HG02642 (cell line): ENCODE measurements around the gene TNXB.
"Not testable (repeated sequence)": the region's sequence is repeated elsewhere in the genome, so short reads cannot be mapped to it uniquely, and the experiment has no call there.

Experiments used
- ATAC-seq: cut with Tn5 transposase; IDR thresholded peaks from one replicate; pipeline ENCODE4 v1.9.1; 2021; ENCODE audit warnings: mild to moderate bottlenecking; ENCODE audit not compliant: unreplicated experiment, poor library complexity

Gene TNXB

DNA sequence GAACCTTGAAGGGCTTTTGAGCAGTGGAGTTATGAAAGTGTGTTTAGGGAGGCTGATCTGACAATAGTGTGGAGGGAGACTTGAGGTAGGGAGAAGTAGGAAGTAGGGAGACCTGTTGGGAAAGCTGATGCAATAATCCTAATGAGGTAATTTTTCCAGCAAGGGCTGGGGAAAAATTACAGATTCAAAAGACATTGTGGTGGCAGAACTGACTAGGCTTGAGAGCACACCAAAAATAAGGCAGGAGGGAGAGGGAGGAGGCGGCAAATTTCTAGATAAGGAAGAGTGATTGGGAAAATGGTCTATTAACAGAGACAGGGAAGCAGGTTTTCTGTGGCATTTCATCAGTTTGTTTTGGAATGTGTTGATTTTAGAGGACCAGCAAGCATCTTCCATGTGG lies 37.1 kb upstream of the TNXB start:
- no peak for ATAC-seq

DNA sequence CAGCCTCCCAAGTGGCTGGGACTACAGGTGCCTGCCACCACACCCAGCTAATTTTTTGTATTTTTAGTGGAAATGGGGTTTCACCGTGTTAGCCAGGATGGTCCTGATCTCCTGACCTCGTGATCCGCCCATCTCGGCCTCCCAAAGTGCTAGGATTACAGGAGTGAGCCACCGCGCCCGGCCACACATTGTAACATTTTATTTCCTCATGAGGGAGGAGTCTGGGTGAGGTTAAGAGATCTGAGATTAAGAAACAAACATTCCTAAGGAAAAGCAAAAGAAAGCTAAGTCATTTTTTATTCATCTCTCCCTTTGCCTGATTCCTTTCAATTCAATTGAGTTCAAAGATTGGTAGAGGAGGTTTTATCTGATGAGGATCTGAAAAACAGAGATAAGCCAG lies 35.1 kb upstream of the TNXB start:
- not testable (repeated sequence) for ATAC-seq

DNA sequence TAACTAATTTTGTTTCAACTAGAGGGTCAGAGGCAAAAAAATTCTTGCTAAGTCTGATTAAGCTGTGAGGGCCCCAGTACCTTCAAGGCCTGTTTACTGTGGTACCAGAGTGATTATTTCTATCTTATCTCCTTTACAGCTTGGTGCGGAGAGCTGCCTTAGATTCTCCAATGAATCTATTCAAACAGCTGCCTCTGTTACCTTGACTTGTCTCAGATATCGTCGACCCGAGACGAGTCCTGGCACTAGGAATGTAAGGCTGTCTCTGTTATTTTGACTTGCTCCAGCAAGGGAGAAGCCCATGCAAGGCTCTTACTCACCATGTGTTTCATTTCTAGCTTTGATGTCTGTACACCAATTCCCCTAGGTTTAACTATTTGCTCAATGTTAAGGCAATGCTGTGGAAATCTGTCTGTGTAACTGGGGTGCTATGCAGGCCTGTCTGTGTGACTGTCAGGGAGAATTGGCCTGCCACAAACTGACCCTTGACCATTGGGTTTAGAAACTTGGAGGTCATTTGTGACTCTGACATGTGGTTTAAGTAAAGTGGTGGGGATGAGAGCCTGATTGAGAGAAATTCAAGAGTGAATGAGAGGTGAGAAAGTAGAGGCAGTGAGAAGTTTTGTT lies 31.4 kb upstream of the TNXB start:
- no peak for ATAC-seq

DNA sequence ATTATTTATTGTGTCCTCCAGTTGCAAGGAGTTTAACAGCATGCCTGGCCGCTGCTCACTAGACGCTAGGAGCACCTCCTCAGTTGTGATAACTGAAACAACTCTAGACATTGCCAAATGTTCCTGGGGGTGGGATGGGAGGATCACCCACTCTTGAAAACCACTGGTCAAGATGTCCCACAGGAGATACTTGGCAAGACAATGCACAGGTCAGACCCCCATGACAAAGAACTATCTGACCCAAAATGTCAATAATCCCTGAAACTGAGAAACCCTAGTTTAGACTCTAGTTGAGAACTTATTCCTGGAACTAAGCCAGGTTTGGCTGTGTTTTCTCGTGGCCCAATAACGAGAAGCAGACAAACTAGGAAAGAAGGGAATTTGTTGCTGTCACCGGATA lies 30.5 kb upstream of the TNXB start:
- no peak for ATAC-seq

DNA sequence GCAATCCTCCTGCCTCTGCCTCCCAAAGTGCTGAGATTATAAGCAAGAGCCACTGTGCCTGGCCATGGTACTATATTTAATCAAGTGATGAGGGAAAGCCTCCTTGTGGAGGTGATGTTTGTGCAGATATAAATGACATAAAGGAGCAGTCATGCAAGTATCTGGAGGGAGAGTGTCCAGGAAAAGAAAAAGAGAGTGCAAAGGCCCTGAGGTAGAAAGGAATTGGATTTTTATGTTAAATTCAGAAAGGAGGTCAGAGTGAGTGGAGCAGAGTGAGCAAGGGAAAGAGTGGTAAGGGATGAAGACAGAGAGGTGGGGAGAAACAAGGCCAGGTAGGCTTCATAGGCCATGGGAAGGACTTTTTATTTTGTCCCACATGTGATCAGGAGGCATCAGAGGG lies 28.3 kb upstream of the TNXB start:
- ATAC-seq: no peak

DNA sequence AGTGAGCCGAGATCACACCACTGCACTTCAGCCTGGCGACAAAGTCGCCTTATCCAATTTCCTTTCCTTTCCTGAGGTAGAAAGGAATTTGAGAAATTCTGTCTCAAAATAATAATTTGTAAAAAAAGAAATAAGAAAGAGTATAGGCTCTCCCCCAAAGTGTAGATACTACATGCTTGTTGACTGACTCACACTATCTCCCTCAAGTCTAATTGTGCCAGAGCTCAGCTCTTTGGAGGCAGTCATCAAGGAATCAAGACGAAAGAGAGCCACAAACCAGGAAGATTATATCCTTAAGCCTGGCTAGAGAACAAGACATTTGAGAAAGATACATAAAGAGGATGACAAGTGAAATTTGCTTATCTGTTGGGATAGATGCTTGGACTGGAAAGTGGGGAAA lies 24.6 kb upstream of the TNXB start:
- no peak for ATAC-seq

DNA sequence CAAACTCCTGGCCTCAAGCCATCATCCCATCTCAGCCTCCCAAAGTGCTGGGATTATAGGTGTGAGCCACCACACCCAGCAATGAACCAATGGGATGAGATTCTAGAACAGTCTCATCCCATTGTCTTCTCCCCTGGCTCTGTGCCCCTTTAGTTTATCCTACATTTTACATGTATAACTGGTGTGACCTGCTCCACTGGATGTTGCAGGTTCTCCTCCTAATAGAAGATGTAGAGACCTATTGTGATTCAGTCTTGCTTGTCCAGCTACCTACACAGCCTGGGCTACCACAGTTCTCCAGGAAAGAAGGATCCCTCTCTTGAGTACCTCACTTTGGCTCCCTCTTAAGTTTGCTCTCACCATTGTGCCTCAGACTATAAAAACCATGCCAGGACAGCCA lies 23.0 kb upstream of the TNXB start:
- no peak for ATAC-seq

DNA sequence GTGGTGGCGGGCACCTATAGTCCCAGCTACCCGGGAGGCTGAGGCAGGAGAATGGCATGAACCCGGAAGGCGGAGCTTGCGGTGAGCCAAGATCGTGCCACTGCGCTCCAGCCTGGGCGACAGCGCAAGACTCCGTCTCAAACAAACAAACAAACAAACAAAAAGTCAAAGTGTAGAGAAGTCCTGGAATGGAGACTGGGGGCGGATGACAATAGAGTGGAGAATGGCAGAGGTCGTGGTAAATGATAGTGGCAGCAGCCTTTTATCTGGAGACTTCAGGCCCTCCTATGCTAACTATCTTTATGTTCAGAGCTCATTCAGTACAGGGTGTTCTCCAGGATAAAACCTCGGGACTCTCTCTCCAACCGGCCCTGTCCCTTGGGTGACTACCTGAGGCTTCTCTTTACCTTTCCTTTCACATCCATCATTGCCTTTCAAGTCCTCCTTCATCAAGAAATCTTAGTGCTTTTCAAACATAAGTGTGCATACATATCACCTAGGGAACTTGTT lies 22.4 kb upstream of the TNXB start:
- no peak for ATAC-seq

DNA sequence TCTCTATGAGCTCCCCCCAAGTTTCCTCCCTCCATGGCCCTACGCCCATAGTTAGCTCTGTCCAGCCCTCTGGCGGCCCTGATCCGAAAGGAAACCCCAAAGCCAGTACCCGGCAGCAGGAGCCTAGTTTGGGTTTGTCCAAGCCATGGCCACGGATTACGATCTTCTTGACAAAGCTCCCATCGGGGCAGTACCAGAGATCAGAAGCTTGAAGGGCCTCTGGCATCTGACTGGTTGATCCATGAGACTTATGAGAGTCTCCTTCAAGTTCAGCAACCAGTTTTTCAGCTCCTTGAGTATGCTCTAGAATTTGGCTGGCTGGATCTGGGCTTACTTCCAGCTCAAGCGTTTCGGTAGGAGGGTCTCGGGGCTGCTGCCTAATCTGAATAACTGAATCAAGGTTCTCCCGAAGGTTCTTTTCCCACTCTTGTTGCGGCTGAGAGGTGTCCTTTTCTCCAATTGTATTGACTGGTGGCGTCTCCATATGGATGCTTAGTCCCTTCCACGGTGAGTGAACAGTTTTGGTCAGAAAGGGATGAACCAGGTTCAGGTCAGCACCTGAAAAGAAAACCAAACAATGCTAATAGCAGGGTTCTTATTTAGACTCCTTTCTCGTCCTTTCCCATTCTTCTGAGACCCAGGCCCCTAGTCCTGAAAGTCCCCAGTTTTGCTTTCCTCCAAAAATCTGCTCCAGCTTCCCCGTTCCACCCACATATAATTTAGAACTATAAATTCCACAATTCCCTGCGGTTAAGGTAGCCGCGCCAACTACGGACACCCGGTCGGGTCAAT lies 20.4 kb upstream of the TNXB start:
- ATAC-seq: no peak

DNA sequence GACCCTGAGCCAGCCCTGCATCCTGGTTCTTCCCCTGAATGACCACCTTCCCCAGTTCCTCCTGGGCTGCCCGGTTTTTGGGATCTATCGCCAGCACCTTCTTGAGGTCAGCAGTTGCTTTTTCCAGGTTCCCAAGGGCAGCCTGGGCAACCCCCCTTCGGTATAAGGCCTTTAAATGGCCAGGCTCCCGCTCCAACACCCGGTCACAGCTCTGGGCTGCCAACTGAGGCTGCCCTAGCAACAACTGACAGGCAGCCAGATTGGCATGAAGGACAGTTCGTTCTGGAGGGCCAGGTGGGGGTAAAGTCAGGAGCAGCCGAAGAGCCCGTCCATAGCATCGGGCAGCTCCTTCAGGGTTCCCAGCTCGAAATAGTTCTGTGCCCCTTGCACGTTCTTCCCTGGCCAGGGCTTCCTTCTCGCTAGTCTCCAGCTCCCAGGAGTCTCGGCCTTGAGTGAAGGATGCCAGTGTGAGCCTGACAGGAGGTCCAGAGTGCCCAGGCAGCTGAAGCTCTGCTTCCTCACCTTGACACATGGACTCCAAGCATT lies 19.7 kb upstream of the TNXB start:
- no peak for ATAC-seq

DNA sequence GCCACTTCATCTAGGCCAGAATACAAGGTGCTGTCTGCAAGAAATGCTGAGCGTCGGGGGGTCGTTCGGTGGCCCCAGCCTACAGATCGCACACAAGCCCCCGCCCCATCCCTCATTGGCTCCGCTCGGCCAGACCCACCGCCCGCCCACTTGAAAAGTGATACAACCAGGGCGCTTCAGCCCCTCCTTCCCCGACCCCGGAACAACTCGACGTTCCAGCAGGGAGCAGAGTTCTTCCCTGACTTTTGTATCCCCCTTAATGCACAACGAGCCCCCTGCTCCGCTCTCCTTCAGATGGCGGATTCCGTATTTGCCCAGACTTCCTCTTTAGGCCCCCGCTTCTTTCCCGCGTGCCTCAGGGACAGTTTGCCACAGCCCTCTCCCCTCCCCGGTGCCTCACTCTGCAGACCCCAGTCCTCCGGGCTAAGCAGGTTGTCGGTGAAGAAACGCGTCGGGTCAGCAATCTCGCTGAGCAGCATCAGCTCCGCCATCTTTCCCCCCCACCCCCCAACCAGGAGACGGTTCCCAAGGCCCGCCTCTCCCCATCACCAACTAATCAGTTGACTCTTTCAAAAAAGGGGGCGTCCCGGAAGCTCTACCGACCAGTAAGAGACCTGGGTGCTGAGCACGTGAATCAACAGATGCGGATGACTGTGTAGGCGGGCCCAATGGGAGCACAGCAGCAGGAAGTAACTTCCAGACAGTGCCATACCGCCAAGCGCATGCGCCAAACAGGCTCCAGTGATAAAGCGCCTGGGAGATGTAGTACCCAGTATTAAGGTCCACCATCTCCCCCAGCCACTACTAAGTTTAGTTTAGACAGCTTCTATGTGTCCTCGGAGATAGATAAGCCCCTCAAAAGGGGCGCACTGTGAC lies 18.8 kb upstream of the TNXB start, which contains the start of gene ATF6B:
ATF6B (minus strand) TSS at position 530 of the 876 bp plus-strand sequence; CDS start at position 491, 39 bp downstream.
- ATAC-seq: peak; percentile 82

DNA sequence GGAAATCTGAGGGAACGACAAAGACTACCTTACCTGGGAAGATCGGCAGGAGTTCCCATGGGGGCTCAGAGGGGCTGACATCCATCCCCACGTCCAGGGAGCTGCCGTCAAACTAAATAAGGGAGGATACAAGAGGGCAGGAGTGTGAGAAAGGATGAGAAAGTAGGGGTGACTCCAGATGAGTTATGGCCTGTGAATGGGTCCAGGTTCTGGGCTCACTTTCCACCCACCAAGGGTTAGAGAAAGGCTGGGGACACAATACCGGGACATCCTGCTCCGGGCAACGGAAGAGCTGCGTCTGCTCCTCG lies 18.2 kb upstream of the TNXB start:
- no peak for ATAC-seq

DNA sequence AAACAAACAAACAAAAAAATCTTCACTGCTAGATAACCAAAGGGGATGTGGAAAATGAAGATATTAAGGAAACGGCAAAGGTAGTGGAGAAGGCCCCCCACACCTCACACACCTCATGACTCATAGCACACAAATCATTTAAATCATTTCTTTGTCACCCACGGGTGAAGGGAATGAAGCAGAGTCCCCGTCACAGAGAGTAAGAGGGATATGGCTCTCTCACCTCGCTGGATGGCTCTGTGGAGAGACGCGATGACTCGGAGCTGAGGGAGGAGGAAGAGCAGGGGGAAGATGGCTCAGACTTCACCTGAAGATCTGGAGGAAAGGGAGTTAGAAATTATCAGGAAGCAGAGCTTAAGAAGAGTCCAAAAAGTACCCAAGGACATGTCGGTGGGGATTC lies 17.7 kb upstream of the TNXB start:
- ATAC-seq: no peak

DNA sequence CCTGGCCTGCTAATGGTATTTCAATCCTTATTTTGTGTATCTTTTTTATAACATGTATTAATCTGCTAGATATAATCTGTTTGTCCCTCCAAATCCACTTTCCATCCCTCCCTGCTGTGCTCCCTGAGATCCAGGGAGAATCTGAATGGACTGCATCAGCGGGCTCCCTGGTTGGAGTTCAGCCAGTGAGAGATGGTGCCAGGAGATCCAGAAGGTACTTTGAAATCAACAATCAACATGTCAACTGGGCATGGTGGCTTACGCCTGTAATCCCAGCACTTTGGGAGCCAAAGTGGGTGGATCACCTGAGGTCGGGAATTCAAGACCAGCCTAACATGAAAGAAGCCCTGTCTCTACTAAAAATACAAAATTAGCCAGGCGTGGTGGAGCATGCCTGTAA lies 14.5 kb upstream of the TNXB start:
- no peak for ATAC-seq

DNA sequence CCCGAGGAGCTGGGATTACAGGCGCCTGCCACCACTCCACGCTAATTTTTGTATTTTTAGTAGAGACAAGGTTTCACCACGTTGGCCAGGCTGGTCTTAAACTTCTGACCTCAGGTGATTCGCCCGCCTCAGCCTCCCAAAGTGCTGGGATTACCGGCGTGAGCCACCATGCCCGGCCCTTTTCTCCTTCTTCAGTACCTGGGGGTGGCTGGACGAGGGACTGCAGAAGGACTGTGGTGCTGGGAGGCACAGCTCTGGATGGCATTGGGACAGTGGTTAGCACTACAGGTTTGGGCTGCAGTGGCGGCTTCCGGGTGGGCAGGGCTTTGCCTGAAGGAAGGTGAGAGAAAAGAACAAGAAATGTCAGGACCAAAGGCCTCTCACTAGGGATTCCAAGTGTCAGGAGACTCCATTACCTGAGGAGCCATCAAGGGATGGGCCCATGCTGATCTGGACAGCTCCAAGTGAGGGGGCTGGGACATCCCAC lies 11.5 kb upstream of the TNXB start:
- ATAC-seq: no peak

DNA sequence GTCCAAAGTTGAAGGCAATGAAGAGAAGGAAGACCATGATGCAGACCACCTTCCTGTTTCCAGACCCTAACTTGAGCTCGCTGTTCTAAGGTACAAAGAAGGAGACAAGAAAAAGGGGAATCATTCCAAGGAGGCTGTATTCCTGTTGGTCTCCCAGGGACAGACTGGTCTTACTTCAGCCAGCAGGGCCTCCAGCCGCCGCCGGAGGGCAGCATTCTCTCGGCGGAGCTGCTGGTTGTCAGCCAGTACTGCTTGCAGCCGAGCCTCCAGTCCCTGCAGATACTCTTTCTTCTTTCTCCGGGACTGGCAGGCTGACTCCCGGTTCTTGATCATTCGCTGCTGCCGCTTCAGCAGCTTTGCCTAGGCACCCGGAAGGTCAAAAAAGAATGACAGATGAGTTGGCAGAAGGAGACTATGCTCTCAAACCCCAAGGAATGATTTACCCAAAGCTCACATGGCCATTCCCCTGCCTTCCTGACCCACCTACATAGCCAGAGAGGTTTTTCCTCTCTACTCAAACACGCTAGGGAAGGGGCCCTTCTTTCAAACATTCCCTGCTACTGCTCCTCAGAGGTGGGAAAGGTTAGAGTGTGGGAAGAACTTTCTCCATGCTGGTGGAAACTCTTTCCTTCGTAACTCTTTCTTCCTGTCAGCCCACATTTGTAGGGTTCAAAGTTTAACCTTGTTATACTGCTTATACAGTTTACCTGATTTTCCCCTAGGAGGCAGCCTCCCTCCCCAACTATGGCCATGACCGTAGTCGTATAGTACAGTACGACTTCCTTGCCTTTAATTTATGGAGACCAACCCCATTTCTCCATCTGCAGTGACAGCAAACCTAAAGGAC lies 9.9 kb upstream of the TNXB start:
- ATAC-seq: peak; percentile 58

DNA sequence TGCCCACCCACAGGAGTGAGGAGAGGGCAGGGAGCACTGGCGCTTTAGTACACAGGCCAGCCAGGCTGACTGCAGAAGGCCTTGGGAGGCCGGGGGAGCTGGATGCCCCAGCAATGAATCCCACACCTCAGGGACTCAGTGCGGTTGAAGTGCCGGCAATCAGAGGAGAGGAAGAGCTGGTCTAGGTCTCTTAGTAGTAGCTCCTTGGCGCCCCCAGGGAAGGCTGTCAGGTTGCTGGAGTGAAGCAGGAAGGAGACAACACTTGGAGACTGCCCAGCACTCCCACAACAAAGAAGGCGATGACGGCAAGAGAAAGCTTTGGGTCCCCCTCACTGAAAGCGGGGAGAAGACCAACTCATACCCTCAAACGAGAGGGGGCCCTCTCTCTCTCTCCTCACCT lies 8.3 kb upstream of the TNXB start:
- no peak for ATAC-seq

DNA sequence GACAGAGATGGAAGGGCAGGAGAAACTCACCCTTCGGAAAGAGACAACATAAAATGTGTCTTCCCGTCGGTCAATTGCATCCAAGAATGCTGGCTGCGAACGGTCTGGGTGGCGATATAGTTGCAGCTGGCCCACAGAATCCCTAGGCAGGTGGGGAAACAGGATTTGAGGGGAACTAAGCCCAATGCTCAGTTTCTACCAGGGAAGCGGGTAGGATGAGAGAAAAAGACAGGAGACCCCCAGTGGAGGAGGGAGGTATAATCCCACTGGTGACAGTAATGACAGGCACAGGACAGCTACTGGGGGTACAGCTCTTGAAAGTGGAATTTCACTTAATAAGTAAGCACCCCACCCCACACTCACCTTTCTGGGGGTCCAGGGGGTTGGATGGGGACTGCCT lies 7.5 kb upstream of the TNXB start:
- ATAC-seq: no peak

DNA sequence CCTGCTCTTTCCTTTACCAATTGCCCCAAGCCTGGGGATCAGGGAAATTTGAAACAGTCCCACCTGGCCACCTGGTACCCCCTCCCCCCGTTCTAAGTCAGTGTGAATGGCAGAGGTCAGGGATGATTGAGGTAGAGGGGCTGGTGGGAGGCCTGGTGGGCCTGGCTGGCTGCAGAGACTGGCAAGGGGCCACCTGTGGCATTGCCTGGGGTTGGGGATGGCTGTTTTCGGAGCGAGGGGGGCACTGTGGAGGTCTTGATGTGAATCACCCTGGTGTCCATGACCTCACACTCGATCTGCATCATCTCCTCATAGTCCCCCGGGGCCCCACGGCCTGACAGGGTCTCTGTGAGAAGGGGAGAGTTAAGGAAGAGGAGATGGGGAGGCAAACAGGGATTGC lies 6.5 kb upstream of the TNXB start:
- ATAC-seq: no peak

DNA sequence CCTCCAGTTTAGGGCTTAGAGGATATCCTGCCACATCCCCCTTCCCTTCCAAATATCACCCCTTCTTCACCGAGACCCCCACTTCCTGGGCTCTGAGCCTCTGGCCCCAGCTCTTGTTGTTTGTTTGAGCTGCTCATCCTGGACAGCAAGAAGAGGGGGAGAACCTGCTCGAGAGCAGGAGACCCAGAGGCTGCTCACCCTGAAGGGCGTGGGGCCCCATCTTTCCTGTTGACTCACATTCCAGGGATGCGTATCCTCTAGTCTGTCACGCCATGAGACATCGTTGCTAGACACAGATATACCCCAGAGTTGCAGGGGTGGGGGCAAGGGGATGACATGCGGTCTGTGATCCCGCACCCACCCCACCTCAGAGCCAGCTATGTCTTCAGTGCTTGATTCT lies 5.7 kb upstream of the TNXB start:
- no peak for ATAC-seq
